HL-60 (cell line): ENCODE data around the gene LRRIQ4.

Experiments
- DNase-seq, 2 experiments: peaks; one replicate each; pipeline ENCODE4 v3.0.0-alpha.2; 2010 to 2020; ENCODE audit warnings: low read depth in 1 of 2, low spot score in 1 of 2
- H3K27ac ChIP-seq: fragments of 250-450 bp; sonication (Bioruptor Pico); replicated peaks from 2 replicates; pipeline ENCODE4 v1.5.1; 2020; ENCODE audit warnings: mild to moderate bottlenecking, moderate library complexity
- H3K27me3 ChIP-seq: fragments of 250-450 bp; sonication (Bioruptor Pico); 2 replicates; pipeline ENCODE4 v1.5.1; 2021; ENCODE audit warnings: mild to moderate bottlenecking, moderate library complexity; ENCODE audit not compliant: insufficient read depth, poor library complexity, severe bottlenecking
- H3K4me3 ChIP-seq: replicated peaks from 2 replicates; pipeline ENCODE4 v1.5.1; 2011; ENCODE audit warnings: mild to moderate bottlenecking, control low read depth, low read length; ENCODE audit not compliant: insufficient read depth
- CTCF ChIP-seq: IDR thresholded peaks from one replicate; pipeline ENCODE4 v1.5.1; 2011; ENCODE audit warnings: low read length, control low read depth, inconsistent platforms; ENCODE audit not compliant: insufficient read depth
- GABPA ChIP-seq: IDR thresholded peaks from 2 replicates; pipeline ENCODE4 v1.6.1; 2012; ENCODE audit warnings: low read depth
- POLR2AphosphoS5 ChIP-seq: IDR thresholded peaks from 2 replicates; pipeline ENCODE4 v1.6.1; 2012; ENCODE audit warnings: low read depth
- REST ChIP-seq: IDR thresholded peaks from 2 replicates; pipeline ENCODE4 v1.6.1; 2012; ENCODE audit warnings: low read depth; ENCODE audit not compliant: insufficient replicate concordance
- SPI1 ChIP-seq: IDR thresholded peaks from 2 replicates; pipeline ENCODE4 v1.6.1; 2012; ENCODE audit warnings: low read depth, mild to moderate bottlenecking, borderline replicate concordance

Gene LRRIQ4

GRCh38 chr3:169822091-169822490 lies 9.4 kb downstream of the LRRIQ4 start:
- TF ChIP-seq CTCF (no peak), GABPA (no peak), SPI1 (no peak), REST (no peak), POLR2AphosphoS5 (no peak)
- Histone ChIP-seq H3K27ac (no peak overlapping the region), H3K27me3 (no peaks in the 10 kb centered on the region), H3K4me3 (no peak overlapping the region)
- no peak for DNase-seq

- Histone ChIP-seq H3K27ac (no peak overlapping the region), H3K4me3 (no peak overlapping the region), H3K27me3 (no peaks in the 10 kb centered on the region)
- DNase-seq = no peak
- TF ChIP-seq GABPA (no peak), REST (no peak), CTCF (no peak), POLR2AphosphoS5 (no peak), SPI1 (no peak)
Observed at GRCh38 chr3:169822540-169822939, 9.9 kb downstream of the LRRIQ4 start.

DNA sequence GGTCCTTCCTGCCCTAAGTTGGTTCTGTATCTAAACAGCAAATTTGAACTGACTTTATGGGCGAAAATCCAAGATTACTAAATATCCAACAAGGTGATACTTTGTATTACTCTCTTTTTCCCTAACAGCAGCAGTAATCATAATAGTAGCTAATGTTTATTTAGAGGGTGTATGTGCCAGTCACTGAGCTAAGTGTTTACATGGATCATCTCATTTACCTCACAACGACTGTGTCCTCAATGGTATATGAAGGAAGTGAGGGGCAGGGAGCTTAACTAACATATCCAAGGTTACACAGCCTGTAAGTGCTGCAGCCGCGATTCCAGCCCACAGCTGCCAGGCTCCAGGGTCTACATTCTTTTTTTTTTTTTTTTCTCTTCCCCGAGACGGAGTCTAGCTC lies 10.3 kb downstream of the LRRIQ4 start:
- H3K27ac ChIP-seq = no peak overlapping the region
- no peak overlapping the region for H3K4me3 ChIP-seq
- no peaks in the 10 kb centered on the region for H3K27me3 ChIP-seq
- DNase-seq = no peak
- no peak for TF ChIP-seq SPI1
- TF ChIP-seq GABPA = no peak
- no peak for TF ChIP-seq REST
- TF ChIP-seq CTCF = no peak
- TF ChIP-seq POLR2AphosphoS5 = no peak
